HG03378 (cell line): ENCODE measurements around the gene FAAP20.

Source experiments
- ATAC-seq: cut with Tn5 transposase; IDR thresholded peaks from one replicate; pipeline ENCODE4 v1.9.1; 2021; ENCODE audit warnings: mild to moderate bottlenecking, moderate library complexity; ENCODE audit not compliant: unreplicated experiment

Gene FAAP20

DNA sequence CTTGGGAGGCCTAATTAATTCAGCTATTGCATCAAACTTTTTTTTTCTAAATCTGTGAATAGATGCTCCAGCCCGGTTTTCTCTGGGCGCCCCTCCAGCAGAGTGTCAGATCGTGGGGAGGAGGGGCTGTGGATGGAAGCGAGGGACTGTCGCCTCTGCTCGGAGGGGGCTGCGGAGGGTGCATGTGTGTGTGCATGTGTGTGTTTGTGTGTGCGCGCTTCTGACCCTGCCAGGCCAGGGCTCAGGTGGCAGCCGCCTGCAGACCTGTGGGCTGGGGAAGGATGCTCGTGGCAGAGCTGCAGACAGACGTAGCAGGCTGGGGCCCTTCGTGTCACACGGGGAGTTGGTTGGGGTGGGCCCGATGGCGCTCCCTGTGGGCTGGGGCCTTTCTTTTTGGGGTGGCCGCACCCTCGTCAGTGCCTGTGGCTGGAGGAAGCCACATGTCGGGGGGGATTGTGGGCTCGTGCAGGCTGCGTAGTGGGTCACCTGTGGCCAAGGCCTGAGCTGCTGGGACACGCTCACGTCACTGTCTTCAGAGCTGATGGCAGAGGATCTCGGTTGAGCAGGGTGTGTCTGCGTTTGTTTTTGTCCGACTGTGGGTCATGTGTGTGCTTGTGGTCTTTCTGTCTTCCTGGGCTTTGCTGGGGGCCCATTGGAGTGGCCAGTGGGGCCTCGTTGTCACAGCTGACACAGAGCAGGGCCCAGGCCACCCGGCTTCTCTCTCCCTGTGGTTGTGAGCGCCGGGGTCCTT, 36.4 kb upstream of the FAAP20 start:
- ATAC-seq, result no peak

DNA sequence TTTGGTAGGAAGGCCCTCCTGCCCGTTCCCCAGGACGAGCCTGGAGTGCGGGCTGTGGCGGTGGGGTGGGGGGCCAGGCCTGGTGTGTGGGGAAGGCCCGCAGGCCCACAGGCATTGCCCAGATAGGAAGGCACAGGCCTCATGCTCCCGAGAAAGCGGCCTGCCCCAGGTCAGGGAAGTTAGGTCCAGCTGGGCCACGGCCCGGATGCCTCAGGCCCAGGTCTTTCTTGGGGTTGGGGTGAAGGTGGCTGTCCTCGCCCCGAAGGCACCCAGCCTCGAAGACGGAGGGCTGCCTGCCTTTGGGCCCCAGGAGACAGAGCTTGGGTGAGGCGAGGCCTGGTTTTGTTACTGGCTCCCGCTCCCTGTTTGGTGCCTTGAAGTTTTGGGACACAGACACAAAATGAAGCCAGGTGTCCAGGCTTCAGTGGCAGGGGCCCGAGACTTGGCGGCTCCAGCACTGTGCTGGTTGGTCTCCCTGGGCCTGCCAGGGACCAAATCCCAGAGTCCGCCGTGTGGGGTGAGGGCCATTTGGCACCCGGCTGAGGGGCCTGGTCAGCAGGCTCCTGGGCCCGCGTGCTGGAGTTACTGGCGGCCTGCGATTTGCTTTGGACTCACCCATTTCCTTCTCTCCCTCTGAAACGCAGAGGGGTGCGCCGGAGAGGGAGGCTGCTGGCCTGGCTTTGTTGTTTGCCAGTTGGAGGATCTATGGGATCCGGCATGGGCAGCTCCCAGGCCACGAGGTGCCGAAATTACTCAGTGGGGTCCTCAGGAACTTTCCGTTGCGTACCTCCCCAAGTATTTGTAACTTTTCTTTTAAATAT, 35.5 kb upstream of the FAAP20 start:
- ATAC-seq, result no peak

DNA sequence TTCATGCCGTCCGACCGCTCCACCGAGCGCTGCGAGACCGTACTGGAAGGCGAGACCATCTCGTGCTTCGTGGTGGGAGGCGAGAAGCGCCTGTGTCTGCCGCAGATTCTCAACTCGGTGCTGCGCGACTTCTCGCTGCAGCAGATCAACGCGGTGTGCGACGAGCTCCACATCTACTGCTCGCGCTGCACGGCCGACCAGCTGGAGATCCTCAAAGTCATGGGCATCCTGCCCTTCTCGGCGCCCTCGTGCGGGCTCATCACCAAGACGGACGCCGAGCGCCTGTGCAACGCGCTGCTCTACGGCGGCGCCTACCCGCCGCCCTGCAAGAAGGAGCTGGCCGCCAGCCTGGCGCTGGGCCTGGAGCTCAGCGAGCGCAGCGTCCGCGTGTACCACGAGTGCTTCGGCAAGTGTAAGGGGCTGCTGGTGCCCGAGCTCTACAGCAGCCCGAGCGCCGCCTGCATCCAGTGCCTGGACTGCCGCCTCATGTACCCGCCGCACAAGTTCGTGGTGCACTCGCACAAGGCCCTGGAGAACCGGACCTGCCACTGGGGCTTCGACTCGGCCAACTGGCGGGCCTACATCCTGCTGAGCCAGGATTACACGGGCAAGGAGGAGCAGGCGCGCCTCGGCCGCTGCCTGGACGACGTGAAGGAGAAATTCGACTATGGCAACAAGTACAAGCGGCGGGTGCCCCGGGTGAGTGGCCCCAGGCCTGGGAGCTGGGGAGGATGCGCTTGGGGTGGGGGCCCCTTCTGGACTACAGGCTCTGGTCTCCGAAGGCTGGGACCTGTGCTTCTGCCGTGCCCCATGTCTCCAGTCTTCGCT, 34.7 kb upstream of the FAAP20 start:
- no peak for ATAC-seq

DNA sequence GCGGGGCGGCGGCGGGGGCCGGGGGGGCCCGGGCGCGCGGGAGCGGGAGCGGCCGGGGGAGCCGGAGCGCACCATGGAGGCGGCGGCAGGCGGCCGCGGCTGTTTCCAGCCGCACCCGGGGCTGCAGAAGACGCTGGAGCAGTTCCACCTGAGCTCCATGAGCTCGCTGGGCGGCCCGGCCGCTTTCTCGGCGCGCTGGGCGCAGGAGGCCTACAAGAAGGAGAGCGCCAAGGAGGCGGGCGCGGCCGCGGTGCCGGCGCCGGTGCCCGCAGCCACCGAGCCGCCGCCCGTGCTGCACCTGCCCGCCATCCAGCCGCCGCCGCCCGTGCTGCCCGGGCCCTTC, 34.1 kb upstream of the FAAP20 start:
- no peak for ATAC-seq

DNA sequence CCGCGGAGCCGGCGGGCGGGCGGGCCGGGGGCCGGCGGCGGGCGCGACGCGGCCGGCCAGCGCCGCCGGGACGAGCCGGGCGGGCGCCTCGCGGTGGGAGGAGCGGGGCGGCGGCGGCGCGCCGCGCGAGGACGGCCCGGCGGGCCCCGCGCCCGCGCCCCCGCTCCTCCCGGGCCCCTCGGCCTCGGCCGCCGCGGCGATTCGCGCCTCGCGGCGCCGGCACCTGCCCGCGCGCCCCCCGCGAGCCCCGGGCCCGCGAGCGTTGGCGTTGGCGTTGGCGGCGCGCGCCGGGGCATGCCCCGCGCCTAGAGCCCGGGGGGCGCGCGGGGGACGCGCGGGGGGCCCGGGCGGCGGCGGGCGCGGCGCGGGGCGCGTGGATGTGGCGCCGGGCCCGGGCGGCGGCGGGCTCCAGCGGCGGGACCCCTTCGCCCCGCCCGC, 33.6 kb upstream of the FAAP20 start, which contains the start of gene SKI:
TSS of gene SKI (plus strand) at position 163 of the 438 bp plus-strand sequence. CDS start 448 bp downstream, outside the sequence.
- no peak for ATAC-seq

DNA sequence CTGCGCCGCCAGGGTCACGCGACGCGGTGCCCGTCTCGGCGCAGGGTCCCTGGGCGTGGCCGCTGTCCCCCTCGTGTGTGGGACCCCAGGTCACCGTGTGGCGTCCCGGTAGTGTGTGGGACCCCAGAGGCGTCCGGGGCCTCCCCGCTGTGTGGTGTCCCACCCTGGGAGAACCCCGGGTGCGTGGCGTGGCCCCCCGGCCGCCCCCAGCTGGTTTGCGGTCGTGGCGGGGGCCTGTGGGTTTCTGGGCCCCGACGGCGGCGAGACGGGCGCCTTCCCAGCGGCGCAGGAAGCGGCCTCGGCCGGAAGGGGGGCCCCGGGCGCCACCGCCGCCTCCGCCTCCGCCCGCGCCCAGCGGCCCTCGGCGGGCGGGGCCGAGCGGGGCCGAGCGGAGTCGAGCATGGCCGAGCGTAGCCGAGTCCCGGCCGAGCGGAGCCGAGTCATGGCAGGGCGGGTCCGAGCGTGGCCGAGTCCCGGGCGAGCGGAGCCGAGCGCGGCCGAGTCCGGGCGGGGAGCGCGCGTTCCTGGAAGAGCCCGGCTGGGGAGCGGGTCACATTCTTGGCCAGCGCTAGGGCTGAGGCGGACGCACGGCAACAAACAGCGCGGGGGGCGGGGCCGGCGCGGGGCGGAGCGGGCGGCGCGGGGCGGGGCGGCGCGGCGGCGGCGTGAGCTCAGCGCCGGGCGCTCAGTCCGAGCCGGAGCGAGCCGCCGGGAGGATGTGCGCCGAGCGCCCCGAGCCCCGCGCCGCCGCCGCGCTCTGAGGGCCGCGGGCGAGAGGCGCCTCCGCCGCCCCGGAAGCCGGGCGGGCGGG, 33.0 kb upstream of the FAAP20 start:
- ATAC-seq, result peak; percentile 70

DNA sequence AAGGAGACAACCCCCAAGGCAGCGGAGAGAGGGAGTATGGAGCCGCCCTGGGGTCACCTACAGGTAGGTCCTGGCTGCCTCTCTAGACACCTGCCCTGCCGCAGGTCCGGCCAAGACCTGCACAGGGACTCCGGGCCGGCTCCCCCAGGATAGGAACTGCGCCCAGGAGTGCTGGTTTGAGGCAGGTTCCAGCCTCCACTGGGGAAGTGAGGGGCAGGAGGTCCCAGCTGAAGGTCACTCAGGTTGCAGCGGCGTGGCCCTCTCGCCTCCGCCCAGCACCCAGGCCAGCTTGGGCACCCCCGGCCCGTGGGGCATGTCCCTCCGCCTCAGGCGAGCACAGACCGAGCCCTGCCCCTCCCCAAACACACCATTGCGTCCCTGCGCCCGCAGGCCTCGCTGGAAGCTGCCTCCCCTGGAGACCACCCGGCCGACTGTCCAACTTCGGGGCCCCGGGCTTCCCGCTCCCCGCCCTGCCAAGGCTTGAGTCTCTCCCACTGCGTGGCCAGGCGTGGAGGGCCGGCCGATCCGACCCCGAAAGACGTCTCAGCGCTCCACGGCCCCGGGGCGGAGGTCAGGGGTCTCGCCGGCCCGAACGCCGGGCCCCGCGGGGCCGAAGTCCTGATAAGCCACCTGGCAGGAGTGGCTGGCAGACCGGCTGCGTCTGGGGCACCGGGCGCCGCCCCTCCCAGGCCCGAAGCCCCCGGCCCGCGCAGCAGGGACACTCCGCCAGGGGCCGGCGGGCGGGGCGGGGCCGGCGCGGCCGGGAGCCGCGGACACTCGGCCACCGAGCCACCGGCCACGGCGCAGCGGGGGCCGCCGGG, 32.2 kb upstream of the FAAP20 start:
- ATAC-seq, result no peak

DNA sequence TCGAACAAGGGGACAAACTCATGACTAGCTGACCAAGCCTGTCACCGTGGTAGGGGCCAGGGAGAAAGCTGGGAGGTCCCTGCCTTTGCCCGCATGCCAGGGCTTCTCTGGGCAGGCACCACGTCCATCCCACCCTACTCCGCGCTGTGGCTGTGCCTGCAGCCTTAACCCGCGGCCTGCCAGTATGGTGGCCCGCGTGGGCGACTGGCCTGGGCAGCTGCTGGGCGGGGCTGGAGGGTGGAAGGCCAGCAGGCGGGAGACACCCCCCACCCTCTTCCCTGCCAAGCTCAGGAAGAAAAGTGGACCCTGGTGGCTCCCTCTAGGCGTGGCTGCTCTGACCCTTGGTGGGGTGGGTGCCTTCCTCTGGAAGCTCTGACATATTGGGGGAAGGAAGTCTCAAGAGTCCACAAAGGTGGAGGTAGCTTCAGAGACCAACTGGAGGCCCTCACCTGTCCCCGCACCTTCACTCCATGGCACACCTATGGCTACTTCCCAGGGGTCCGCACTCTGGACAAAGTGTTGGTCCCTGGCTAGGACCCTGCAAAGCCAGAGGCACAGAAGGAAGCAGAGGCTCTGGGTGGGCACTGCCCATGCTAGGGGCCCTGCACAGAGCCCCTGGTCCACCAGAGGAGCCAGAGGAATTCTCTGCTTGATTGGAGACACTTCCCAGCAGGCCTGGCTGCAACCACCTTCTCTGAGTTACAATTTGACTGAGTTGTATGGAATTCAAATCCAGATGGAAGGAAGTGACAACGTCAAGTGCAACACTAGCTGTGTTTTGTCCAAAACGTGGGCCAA, 30.3 kb upstream of the FAAP20 start:
- no peak for ATAC-seq

DNA sequence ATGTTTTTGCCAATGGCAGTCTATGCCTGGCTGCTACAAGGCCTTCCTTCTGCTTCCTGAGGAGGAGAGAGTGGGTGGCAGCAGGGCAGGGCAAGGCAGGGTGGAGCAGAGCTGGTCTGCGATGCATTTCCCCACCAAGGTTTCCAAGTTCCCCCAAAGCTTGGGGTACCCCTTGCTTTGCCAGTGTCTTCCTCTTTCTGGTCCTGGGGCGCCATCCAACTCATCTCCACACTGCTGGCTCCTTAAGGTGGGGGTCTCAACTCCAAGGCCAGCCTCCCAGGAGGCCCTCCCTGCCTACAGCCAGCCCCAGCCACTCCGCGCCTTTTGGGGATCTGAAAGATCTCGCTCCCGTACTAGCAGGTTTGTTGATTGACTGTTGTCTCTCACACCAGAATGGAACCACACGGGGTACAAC, 29.6 kb upstream of the FAAP20 start:
- no peak for ATAC-seq

DNA sequence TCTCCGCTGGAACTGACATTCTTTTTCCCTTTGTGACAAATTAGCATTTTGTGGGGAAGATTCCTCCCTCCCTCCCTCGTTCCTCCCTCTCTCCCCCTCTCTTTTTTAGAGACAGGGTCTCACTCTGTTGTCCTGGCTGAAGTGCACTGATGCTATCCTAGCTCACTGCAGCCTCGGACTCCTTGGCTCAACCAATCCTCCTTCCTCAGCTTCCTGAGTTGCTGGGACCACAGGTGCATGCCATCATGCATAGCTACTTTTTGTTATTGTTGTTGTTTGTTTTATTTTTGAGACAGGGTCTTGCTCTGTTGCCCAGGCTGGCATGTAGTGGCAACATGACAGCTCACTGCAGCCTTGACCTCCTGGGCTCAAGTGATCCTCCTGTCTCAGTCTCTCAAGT, 26.7 kb upstream of the FAAP20 start:
- no peak for ATAC-seq

DNA sequence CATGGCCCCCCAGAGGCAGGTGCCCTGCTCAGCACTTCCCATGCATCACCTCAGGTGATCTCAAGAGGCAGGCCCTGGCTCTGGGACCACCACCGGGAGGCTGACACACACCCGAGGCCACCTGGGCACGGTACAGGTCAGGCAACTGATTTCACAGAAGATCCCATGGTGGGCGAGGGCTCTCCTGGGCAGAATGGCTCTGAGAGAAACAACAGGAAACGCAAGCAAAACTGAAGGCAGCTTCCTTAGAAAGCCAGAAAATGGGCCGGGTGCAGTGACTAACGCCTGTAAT, 22.1 kb upstream of the FAAP20 start:
- no peak for ATAC-seq

DNA sequence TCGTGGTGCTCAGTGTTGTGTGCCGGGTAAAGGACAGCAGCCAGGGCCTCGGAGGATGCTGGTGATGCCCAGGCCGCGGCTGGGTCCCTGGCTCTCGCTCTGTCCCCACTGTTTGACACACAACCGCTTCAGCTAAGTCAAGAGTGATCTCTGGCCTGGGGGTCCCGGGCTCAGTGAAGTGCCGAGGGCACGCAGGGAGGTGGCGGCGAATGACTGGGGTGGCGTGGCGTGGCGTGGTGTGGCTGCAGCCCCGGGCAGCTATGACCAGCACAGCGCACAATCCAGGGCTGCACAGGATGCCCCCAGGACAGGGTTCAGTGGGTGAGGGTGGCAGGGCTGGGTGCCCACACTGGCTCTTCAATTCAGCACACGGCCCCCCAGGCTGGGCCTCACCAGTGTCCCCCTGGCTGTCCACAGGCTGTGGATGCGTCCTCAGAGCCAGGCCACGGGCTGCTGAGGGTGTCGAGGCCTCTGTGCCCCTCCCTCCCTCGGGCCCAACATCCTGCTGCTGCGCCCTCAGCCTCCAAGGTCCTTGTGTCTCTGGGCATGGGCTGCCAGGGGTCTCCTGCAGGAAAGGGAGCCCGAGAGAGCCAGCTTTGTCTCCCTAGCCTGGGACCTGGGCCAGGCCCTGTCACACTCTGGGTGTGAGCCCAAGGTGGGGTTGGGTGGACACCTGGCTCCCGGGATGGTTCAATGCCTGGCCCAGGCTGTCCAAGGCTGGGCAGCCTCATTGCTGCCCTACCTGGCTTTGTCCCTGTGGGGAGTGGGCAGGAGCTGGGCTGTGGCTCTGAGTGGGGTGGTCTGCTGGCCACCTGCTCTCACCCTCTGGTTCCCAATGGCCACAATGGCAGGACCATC, 21.6 kb upstream of the FAAP20 start:
- no peak for ATAC-seq

DNA sequence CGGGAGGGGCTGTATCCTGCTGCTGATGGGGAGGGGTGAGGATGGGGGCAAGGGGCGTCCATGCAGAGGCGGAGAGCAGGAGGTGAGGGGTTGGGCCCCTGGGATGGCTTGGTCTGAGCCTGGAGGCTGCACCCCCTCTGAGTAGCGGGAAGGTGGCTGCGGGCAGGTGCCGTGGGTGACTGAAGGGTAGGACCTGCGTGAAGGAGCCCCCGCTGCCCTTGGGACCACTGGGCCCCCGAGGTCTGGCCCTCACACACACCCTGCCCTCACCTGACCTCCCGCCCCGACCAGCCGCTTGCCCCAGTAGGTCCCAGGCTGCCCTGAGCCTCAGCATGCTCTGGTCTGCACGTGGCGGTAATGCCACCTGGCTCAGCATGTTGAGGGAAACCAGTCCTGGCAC, 20.8 kb upstream of the FAAP20 start:
- ATAC-seq, result no peak

DNA sequence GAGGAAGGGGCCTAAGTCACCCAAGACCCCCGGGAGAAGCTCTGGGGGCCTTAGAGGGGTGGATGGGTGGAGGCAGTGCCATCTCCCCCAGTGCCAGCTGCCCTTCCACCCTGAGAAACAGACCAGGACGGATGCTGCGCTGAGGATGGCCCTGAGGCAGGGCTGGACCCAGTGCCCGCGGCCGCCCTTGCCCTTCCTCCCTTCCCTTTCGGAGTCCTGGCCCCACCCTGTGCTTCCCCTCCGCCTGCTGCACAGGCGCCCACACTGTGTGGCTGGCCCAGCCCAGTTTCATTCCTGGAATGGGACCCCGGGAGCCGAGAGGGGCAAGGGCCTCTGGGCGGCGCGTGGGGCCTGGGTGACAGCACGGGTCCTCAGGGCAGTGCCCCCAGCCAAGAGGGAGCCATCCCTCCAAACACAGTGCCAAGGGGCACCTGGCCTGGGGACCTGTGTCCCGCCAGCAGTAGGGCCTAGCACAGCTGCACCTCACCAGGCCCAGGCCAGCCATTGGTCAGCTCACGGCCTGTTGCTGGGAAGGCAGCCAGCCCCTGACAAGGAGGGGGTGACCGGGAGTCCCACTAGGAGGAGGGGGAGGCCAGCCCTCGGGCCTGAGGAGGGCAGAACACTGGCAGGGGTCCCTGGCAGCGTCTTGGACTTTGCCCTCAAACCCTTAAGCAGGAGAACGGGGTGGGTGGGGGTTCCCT, 20.1 kb upstream of the FAAP20 start:
- ATAC-seq, result no peak

DNA sequence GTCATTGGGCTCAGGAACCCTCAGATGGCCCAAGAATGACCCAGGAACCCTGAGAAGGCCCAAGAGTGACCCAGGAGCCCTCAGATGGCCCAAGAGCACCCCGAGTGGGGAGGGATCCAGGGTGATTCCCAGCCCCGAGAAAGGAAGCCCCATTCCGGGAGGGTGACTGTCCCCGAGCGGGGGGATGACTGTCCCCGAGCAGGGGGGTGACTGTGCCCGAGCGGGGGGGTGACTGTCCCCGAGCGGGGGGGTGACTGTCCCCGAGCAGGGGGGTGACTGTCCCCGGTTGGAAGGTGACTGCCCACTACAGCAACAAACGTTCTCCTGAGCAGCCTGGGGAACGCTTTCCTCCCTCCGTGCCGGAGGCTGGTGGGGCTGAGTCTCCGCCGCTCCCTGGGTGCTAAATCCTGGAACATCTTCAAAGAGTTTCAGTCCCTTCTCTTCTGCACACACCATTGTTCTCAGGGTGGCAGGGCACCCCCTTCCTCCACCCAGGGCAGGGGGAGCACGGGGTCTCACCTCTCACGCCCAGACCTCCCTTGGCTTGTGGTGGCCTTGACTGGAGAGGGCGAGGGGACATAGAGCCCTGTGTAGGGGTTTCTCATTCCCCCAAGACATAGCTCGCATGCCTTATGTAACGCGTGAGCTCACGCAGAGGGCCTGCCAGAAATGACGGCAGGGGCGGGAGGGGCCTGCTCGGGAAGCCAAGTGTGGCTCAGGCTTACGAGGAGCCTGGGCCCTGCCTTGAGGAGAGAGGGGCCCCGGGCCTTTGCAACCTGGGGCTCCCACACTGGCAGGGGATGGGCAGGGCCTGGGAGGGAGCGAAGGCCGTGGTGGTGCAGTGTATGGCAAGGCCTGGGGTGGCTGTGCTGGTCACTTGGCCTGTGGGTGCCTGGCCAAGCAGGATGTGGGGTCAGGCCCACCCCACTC, 19.3 kb upstream of the FAAP20 start:
- no peak for ATAC-seq
